GM21515 (cell line): Measurements from ENCODE around the gene HDAC4.

Source experiments
- ATAC-seq: cut with Tn5 transposase; IDR thresholded peaks from one replicate; pipeline ENCODE4 v1.9.1; 2021; ENCODE audit not compliant: unreplicated experiment

The HDAC4 gene

GRCh38 chr2:239162141-239162821, 238.5 kb downstream of the HDAC4 start:
- ATAC-seq = no peak

- ATAC-seq = no peak
Measured at GRCh38 chr2:239161711-239162140, 239.1 kb downstream of the HDAC4 start.

GRCh38 chr2:239160226-239161143, 240.3 kb downstream of the HDAC4 start:
- no peak for ATAC-seq

GRCh38 chr2:239159476-239159911, 241.3 kb downstream of the HDAC4 start:
- ATAC-seq = no peak

GRCh38 chr2:239158641-239159475, 242.0 kb downstream of the HDAC4 start:
- ATAC-seq = no peak

- no peak for ATAC-seq
Measured at GRCh38 chr2:239157771-239158170, 243.0 kb downstream of the HDAC4 start.

- ATAC-seq = no peak
Measured at GRCh38 chr2:239157269-239157668, 243.6 kb downstream of the HDAC4 start.

- no peak for ATAC-seq
Measured at GRCh38 chr2:239156516-239157265, 244.1 kb downstream of the HDAC4 start.

GRCh38 chr2:239155806-239156480, 244.9 kb downstream of the HDAC4 start:
- ATAC-seq = no peak

GRCh38 chr2:239154971-239155805, 245.6 kb downstream of the HDAC4 start:
- ATAC-seq = no peak

- ATAC-seq = no peak
Measured at GRCh38 chr2:239153806-239154591, 246.8 kb downstream of the HDAC4 start.

- ATAC-seq = no peak
Measured at GRCh38 chr2:239152916-239153305, 247.9 kb downstream of the HDAC4 start.

GRCh38 chr2:239152239-239152915, 248.4 kb downstream of the HDAC4 start:
- ATAC-seq = no peak

GRCh38 chr2:239151201-239152131, 249.4 kb downstream of the HDAC4 start:
- ATAC-seq = no peak

GRCh38 chr2:239150125-239151011, 250.5 kb downstream of the HDAC4 start:
- ATAC-seq = no peak

- no peak for ATAC-seq
Measured at GRCh38 chr2:239149501-239149900, 251.3 kb downstream of the HDAC4 start.
